ENCODE data around the gene SLC6A13. TPM values are rescaled to one million over a fixed set of nuclear protein-coding genes. Genes with fewer than 3 reads are reported as not detected.
"Not testable (repeated sequence)": the region's sequence is repeated elsewhere in the genome, so short reads cannot be mapped to it uniquely, and the experiment has no call there.

The SLC6A13 gene
- total RNA-seq, 2 experiments from 2014 or later, result 0.11 to 0.60 TPM

DNA sequence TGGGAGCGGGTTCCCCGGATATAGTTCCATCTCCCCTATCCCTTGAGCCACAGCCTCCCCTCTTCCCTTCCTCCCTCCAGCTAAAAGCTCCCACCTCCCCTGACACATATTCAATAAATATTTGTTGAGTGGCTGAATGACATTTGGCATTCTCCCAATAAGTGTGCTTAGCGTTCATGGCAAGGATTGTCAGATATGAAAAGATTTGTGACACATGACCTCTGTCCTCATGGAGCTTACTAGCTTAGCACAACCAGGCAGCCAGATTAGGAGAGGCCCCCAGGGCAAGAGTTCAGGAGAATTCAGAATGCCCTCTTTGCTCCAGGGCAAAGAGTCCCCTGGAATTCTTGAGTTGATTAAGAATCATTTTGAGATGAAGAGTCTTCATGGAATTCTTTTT lies 26.2 kb downstream of the SLC6A13 start:
- Mint-ChIP-seq H3K4me1 (ENCODE audit: low read depth) (no peaks in the 10 kb centered on the region), H3K4me3 (no peak overlapping the region), H3K9me3 (peaks cover 8% of the 10 kb centered on the region), H3K27ac (no peak overlapping the region), H3K36me3 (ENCODE audit: low read depth) (no peaks in the 10 kb centered on the region), H3K27me3 (peaks cover 18% of the 10 kb centered on the region)
- ChIA-PET POLR2A (no interaction called here), CTCF (no interaction called here)
- DNase-seq (no peak), ATAC-seq (ENCODE audit: poor library complexity) (no peak)
- H3K36me3 ChIP-seq (ENCODE audit: insufficient read depth, low read length), result no peaks in the 10 kb centered on the region
- H3K27ac ChIP-seq (ENCODE audit: low read depth in 1 of 2, low read length in 2 of 2), result no peak overlapping the region
- no peak overlapping the region for H3K4me3 ChIP-seq (ENCODE audit: low read length)
- intact Hi-C loops (cut with DNase I, micrococcal nuclease), result no loop called here
- H3K4me1 ChIP-seq (ENCODE audit: insufficient read depth, low read length), result no peaks in the 10 kb centered on the region
- H3K9me3 ChIP-seq (ENCODE audit: control insufficient read depth in 1 of 2, insufficient read depth in 1 of 2, low read length in 2 of 2), result peaks cover 6 to 36% of the 10 kb centered on the region in 2 experiments
- H3K27me3 ChIP-seq (ENCODE audit: control insufficient read depth in 1 of 2, insufficient read depth in 2 of 2, low read length in 2 of 2), result peaks cover 0 to 7% of the 10 kb centered on the region in 2 experiments
- TF ChIP-seq, protein P1, sequence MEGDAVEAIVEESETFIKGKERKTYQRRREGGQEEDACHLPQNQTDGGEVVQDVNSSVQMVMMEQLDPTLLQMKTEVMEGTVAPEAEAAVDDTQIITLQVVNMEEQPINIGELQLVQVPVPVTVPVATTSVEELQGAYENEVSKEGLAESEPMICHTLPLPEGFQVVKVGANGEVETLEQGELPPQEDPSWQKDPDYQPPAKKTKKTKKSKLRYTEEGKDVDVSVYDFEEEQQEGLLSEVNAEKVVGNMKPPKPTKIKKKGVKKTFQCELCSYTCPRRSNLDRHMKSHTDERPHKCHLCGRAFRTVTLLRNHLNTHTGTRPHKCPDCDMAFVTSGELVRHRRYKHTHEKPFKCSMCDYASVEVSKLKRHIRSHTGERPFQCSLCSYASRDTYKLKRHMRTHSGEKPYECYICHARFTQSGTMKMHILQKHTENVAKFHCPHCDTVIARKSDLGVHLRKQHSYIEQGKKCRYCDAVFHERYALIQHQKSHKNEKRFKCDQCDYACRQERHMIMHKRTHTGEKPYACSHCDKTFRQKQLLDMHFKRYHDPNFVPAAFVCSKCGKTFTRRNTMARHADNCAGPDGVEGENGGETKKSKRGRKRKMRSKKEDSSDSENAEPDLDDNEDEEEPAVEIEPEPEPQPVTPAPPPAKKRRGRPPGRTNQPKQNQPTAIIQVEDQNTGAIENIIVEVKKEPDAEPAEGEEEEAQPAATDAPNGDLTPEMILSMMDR (IDR thresholded peaks at IDR 0.05), result no peak

DNA sequence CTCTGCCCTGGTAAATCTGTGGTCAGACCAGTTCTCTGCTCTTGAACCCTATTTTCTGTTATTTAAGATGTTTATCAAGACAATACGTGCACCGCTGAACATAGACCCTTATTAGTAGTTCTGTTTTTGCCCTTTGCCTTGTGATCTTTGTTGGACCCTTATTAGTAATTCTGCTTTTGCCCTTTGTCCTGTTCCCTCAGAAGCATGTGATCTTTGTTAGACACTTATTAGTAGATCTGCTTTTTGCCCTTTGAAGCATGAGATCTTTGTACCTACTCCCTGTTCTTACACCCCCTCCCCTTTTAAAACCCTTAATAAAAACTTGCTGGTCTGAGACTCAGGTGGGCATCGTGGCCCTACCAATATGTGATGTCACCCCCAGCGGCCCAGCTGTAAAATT lies 26.7 kb downstream of the SLC6A13 start:
- H3K36me3 Mint-ChIP-seq (ENCODE audit: low read depth); H3K4me3 ChIP-seq (ENCODE audit: low read length); H3K4me3 Mint-ChIP-seq; ATAC-seq (ENCODE audit: poor library complexity); H3K9me3 Mint-ChIP-seq; CTCF ChIA-PET; intact Hi-C loops (cut with DNase I, micrococcal nuclease); H3K27ac Mint-ChIP-seq; DNase-seq; POLR2A ChIA-PET; H3K36me3 ChIP-seq (ENCODE audit: insufficient read depth, low read length); H3K4me1 Mint-ChIP-seq (ENCODE audit: low read depth); H3K27ac ChIP-seq (ENCODE audit: low read depth in 1 of 2, low read length in 2 of 2); H3K4me1 ChIP-seq (ENCODE audit: insufficient read depth, low read length); H3K27me3 ChIP-seq (ENCODE audit: control insufficient read depth in 1 of 2, insufficient read depth in 2 of 2, low read length in 2 of 2): not testable (repeated sequence)
- H3K27me3 Mint-ChIP-seq, result peaks cover 18% of the 10 kb centered on the region
- H3K9me3 ChIP-seq (ENCODE audit: control insufficient read depth in 1 of 2, insufficient read depth in 1 of 2, low read length in 2 of 2), result peaks cover 6 to 36% of the 10 kb centered on the region in 2 experiments

DNA sequence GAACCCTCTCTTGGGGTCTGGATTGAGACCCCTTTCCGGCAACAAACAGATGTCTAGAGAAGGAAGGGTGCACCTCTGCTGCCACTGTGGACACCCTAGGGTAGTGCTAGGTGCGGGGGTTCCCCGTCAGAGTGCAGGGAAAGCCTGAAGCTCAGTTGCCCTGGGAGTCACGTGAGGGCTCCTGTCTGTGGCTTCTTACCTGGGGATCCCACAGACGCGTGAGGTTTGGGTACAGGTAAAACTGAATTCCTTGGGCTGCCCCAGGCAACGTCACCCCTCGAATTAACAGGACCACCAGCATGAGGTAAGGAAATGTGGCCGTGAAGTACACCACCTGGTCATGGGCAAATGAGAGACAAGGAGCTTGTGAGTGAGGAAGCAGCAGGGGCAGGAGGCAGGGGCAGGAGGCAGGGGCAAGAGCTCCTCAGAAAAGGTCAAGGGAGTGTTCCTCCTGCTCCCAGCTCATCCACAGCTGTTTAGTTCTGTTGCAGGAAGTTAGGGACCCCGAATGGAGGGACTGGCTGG lies 27.7 kb downstream of the SLC6A13 start:
- no peak overlapping the region for H3K4me3 Mint-ChIP-seq

More for the DNA sequence above, 27.7 kb downstream of the SLC6A13 start:
- Histone ChIP-seq H3K27ac (ENCODE audit: low read depth in 1 of 2, low read length in 2 of 2) (no peak overlapping the region), H3K9me3 (ENCODE audit: control insufficient read depth in 1 of 2, insufficient read depth in 1 of 2, low read length in 2 of 2) (peaks cover 6 to 36% of the 10 kb centered on the region in 2 experiments), H3K27me3 (ENCODE audit: control insufficient read depth in 1 of 2, insufficient read depth in 2 of 2, low read length in 2 of 2) (peaks cover 0 to 7% of the 10 kb centered on the region in 2 experiments), H3K4me1 (ENCODE audit: insufficient read depth, low read length) (no peaks in the 10 kb centered on the region), H3K36me3 (ENCODE audit: insufficient read depth, low read length) (no peaks in the 10 kb centered on the region), H3K4me3 (ENCODE audit: low read length) (no peak overlapping the region)
- intact Hi-C loops (cut with DNase I, micrococcal nuclease), result no loop called here
- TF ChIP-seq, protein P1 (IDR thresholded peaks at IDR 0.05), result no peak
- no peaks in the 10 kb centered on the region for H3K36me3 Mint-ChIP-seq (ENCODE audit: low read depth)
- peaks cover 8% of the 10 kb centered on the region for H3K9me3 Mint-ChIP-seq
- POLR2A ChIA-PET, result no interaction called here
- peaks cover 18% of the 10 kb centered on the region for H3K27me3 Mint-ChIP-seq
- ATAC-seq (ENCODE audit: poor library complexity), result no peak
- no peak overlapping the region for H3K27ac Mint-ChIP-seq
- H3K4me1 Mint-ChIP-seq (ENCODE audit: low read depth), result no peaks in the 10 kb centered on the region
- DNase-seq, result no peak
- CTCF ChIA-PET, result no interaction called here
